Inflammatory macrophage treated with lipopolysaccharide for 1 hour (primary cell): ENCODE results near the gene PLA2G4A.

Experiments
- DNase-seq, 2 donors: peaks; one replicate each; pipeline ENCODE4 v3.0.0-alpha.2; 2020 to 2022

PLA2G4A gene

DNA sequence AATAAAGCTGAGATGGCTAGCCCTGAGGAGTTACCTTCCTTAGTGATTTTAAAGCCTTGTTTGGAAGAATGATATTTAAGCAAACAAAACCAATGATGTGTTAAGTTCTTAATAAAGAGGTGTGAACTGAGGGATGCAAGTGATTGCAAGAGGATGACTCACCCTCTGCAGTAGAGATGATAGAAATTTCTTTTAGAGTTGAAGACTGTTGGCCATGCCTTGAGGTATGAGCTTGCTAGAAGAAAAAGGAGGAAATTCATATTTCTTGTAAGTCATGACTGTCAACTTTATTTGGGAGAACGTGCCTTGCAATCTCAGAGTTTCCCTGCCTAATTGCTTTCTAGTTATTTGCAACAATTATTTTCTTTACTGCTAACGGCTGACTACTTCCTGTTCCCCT lies 94.7 kb downstream of the PLA2G4A start:
- DNase-seq = peak; percentile 53 to 63

DNA sequence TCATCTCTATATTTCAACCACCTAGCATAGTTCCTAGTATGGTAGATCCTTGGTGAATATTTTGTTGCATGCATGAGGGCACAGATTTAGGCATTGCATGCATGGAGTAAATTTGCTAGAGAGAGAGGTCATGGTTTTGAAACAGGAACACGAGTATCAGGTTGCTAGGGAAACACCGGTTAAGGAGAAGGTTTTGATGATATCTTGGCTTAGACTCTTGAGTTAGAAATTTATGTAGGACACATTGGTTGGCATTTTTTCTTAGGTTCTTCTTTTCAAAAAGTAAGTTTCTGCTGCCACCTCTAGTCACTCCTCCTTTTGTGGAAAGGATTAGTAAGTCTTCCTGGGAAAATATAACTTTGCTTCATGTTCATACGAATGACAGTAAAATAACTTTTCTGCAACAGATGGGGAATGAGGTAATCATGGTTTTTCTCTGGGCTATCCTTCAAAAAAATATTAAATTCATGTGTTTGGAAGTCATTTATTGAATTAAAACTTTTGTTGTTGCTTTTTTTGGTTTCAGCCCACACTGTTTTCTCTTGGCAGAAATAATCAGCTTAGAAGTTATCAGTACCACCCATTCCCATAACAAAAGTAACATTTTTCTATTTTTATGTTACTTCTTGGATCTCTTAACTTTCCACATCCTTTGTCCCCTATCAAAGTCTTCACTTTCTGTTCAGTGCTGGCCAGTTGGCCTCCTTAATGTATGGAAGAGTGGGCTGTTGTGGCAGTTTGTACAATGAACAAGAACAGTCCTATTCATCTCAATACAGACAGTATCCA lies 97.3 kb downstream of the PLA2G4A start:
- DNase-seq = peak; percentile 12 to 33

DNA sequence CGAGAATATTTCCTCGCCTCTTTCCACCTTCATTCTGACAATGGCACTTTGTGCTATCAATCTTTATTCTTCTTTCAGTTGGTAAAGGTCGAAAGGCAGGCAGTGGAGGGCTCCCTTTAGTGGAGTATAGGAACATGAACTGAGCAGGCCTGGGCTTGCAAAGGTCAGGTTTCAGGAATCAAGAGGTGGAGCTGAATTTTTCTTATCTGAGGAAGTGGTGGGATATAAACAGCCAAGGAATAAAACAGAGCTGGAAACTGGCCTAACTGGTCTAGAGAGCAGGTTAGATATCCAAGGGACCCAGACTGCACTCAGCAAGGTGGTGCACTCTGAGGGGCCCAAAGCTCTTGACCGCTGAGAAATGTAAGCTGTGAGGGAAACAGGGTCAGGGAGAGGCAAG lies 99.1 kb downstream of the PLA2G4A start:
- DNase-seq = no peak

DNA sequence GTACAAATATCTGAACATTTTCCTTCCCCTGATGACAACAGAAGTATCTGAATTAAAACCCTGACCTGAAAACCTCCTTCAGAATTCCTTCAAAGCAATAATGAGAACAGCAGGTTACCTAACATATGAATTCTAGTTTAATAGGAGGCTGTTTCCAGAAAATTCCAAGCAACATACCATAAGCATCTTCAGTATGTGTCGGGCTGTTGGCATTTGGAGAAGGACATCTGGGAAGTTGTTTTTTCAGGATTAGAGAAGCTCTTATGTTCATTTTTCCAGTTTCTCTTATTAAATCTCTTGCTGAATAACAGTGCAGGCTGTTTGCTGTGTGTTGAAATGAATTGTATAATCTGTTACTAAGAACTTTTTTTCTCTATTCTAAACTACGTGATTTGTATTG lies 101.5 kb downstream of the PLA2G4A start:
- DNase-seq = no peak

DNA sequence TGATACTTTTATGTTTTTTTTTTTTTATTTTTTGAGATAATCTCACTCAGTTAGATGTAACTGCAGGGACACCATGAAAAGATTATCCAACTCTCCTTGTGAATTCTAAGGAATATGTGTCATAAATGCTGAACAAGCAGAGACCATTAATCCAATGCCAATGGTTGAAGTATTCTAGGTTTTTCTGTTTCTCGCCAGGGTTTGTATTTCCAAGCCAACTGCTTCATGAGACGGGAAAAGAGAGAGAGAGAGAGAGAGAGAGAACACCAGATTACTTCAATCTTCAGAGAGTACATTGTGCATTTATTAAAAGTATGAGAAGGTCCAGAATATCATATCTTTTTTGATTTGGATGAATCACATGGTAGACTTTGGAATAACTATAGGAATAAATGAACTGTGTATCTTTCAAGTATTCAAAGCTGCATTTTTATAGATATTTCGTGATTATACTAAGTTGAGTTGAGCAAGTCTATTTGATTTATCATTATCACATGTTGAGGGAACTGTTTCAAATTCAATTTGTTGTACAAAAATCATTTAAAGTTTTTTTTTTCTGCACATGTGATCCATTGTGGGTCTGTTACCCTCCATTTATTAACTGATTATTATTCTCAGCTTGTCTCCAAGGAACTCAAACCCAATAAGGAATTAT lies 108.4 kb downstream of the PLA2G4A start:
- no peak for DNase-seq

DNA sequence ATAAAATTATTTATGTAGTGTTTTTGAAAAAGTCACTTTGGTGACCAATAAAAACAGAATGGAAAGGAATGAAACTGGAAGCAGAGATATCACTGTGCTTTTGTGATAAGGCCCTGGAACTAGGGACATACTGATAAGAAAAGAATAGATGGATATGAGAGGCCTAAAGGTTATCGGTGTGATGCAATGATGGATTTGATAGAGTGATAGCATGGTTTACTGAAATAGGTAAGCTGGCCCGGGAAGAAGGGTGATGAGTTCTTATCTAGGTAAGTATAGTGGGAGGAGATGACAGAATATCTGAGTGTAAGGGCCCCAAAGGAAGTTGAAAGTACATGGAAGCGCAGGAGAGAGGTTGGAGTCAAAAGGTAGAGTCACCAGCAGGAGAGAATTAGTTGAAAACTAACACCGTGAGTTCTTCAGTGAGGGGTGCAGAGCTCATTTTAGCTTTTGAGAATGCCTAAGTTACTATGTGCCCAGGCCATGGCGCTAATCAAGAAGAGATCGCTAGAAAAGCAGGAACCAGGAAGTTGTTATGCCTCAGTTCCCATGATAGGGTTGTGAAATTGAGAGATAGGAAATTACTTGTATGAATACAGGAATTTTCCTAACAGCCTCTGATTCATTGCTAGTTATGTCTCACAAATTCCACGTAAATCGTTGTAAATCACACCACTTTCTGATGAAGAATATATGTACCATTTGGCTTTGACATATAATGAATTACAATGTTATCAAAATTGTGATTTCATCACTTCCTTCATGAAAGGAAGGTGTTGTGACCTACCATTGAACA lies 115.3 kb downstream of the PLA2G4A start:
- no peak for DNase-seq

DNA sequence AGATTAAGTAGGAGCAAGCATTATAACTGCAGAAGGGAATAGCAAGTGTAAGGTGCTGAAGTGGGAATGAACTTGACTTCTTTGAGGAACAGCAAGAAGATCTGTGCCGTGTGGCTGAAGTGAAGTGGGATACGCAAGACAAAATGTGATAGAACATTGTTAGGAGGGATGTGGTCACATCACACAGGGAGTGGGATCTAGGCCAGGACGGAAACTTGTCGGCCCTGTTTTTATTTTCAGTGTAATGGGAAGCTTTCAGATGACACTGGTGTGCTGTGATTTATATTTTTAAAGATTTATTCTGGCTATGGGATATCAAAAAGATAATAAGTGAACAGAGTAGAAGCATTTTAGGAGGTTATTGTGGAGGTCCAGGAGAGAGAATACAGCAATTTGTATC lies 116.4 kb downstream of the PLA2G4A start:
- DNase-seq = no peak

DNA sequence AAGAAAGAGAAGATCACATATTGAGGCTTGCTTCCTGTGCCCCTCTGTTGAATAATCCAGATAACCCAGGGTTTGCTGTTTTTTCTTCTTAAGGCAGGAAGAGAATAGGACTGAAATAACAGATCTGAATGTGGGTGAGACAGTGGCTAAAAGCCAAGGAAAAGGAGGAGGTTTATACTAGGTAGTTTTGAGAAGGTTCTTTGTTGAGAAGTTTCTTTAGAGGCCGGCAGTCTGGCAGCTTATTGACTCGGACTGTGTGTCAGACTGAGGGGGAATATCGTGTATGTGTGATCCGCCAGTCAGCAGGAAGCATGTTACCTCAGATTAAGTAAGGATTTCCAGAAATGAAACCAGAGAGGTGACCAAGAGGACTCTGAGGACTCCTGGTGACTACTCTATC lies 119.8 kb downstream of the PLA2G4A start:
- DNase-seq = no peak

DNA sequence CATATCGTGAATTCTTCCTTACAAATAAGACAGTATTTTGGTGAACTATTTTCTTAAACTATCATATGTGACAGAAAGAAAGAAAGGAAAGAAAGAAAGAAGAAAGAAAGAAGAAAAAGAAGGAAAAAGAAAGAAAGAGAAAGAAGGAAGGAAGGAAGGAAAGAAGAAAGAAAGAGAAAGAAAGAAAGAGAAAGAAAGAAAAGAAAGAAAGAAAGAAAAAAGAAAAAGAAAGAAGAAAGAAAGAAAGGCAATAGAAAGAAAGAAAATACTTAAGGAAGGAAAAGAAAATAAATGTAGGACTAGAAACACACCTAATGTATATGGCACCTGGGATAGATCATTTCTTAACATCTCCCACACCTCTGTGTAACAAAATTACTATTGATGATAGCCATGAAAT lies 120.4 kb downstream of the PLA2G4A start:
- DNase-seq = no peak

DNA sequence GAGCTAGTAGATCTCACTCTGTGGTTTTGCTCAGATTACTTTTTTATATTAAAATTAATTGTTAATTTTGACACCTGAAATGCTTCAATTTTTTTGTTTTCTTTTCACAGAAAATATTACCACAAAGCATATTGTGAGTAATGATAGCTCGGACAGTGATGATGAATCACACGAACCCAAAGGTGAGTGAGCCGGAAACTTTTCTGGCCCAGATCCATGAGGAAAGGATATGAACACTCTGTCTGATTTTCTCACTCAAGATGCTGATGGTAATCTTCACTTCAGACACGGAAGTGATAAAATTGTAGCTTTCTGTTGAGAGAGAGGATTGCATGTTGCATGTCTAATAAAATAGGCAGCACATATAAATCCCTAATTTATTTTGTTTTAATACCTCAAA lies 121.8 kb downstream of the PLA2G4A start:
- DNase-seq = no peak

DNA sequence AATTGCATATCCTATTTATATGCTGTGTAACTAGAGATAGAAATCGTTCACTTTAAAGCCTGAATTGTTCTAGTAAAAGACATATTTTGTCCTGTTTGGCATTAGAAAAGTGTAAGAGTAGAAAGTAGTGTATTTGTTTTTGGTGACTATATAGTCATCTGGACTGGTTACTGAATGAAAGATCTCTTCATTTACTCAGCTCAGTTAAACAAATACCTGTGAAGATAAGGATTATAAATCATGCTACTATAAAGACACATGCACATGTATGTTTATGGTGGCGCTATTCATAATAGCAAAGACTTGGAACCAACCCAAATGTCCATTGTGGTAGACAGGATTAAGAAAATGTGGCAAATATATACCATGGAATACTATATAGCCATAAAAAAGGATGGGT lies 125.1 kb downstream of the PLA2G4A start:
- no peak for DNase-seq

DNA sequence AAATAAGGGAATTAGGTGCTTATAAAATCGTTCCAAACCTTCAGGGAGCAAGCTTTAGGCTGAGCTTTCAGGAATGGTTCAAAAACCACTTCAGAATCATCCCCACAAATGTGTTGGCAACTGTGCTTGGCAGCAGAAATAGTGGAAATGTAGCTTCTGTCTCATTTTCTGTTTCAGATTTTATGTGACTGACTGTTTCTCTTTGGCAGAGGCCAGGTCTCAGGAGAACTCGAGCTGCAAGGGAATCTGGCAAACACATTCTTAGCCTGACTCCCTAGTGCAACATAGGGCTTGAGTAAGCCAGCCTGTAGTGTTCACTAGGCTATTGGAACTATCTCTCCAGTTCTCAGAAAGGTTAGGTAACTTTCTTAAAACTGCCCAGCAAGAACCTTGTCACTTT lies 128.6 kb downstream of the PLA2G4A start:
- DNase-seq = no peak

DNA sequence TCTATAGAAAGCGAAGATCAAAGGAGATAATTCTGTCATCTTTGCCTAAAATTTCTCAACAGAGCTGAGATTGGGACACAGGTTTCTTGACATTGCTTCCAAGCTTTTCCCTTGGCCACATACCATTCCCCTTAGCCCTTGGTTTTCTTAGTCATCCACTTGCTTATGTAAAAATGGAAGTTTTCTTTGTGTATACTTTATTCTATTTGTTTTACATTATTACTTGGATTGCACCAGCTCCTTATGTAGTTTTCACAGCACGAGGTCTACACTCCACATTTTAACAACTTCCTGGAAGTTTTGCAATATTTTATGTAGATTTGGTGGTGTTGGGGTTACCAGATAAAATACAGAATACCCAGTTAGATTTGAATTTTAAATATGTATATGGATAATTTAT lies 129.8 kb downstream of the PLA2G4A start:
- peak; percentile 89 to 90 for DNase-seq

DNA sequence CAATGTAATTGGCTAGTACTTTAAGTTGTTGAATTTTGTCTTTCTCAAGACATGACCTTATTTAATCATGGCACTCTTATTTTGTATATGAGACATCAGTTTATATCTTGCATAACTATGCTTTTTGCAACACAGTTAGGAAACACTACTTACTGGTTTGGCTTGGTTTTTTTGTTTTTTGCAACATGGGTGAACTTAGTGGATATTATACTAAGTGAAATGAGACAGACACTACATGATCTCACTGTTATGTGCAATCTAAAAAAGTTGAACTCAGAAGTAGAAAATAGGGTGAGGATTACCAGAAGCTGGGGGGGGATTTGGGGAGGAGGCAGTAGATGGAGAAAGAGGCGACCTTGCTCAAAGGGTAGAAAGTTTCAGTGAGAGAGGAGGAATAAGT lies 132.1 kb downstream of the PLA2G4A start:
- peak; percentile 91 to 96 for DNase-seq

DNA sequence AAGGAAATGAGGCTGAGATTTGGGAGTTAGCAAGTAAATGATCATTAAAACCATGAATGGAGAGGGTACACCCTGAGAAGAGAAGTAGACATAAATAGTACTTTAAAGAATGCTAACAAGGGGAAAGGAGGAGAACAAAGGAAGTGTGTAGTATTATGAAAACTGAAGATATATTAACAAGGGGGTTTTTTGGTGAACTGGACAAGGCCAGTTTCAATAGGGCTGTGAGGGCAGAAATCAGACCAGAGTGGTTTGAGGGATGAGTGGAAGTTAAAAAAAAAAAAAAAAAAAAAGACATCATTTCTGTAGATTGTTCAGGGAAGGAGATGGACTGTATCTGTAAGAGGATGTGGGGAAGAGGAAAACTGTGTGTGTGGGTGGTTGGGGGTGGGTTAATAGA lies 137.1 kb downstream of the PLA2G4A start:
- no peak for DNase-seq

DNA sequence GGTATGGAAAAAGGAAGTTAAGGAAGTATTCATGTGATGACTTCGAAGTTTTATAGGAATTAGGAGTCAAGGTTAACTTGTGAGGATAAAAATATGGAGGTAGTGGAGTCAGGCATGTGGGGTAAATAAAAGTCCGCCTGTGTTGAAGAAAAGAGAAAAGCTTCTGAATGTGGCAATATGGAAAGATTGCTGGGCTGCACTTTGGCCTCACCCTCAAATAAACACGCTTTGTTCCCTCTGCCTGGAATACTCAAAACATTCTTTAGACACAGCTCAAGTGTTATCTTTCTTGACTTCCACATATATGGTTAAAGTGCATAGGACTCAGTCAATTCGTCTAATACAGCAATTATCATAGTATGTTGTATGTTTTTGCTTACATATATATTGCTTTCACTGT lies 137.7 kb downstream of the PLA2G4A start:
- no peak for DNase-seq

DNA sequence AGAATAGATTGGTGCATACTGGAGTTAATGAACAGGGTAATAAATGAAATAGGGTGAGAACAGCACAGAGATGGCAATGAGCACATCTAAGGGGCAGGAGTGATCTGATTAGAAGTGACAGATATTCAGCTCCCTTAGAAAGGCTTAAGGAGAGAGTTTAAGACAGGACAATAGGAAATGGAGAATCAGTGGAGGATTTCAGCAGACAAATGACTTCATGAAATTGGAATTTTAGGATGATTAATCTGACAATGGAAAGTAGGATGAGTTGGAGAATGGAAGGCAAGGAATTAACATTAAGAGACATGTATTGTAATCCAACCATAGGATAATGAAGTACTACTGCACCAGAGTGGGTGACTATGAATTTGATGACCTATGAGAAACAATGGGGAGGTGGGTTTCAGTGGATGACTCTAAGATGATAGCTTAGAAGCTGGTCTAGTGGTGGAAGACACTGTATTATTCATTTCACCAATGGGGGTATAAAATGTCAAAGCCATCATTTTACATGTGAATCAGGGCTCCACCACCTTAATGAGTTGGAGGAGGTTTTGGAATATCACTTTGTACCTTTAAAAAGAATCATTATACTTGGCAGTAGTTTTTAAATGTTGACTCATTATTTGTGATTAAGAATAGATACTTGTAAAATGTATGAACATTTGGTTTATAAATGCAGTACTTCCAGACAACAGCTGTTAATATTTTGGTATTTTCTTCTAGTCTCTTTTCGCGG lies 139.1 kb downstream of the PLA2G4A start:
- no peak for DNase-seq

DNA sequence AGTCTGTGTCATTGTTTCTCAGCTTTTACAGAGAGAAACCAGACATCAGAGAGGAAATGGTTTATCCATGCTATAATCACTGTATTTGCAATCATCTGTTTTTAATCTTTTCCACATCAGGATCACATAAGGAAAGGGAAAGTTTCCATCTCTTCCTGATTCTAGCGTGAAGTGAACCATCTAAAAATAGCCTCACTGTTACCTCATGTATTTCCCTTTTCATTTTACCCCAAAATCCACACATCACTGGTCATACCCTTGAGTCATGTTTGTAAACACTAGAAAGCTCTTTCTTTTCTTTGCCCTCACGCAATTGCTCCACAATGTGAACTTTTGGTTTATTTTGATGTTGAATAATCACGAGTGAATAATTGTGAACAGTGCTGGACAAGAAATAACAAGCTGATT lies 146.0 kb downstream of the PLA2G4A start:
- DNase-seq = peak; percentile 91 to 93

DNA sequence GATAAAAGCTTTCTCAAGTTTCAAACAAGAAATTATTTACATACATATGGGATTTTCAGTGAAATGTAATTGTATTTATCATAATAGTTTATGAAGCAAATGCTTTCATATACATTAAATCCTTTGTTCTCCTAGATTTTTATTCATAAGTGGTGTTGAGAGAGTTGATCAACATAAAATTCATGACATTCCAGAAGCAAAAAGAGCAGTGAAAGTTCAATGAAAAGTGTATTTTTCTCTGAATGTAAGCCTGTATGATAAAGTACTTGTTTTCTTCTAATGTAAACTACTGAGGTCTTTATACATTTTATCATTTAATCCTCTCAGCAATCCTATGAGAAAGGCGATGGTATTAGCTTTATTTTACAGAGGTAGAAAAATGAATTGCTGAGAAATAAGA lies 146.5 kb downstream of the PLA2G4A start:
- no peak for DNase-seq

DNA sequence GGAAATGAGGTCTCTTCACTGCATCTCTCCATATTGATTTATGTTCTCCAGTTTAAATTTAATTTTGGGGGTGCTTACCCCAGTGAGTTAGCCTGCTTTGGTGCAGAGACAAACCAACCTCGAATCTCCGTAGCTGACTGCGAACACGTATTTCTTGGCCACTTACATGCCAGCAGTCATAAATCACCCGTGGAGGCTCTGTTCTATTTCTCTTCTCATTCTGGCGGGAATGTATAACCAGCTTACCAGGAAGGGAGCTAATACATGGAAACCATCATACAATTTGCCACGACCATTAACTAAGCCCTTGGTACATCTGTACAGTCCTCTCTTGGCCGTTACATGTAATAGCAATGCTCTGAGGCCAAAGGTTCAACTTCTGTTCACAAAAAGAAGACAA lies 148.0 kb downstream of the PLA2G4A start:
- no peak for DNase-seq

DNA sequence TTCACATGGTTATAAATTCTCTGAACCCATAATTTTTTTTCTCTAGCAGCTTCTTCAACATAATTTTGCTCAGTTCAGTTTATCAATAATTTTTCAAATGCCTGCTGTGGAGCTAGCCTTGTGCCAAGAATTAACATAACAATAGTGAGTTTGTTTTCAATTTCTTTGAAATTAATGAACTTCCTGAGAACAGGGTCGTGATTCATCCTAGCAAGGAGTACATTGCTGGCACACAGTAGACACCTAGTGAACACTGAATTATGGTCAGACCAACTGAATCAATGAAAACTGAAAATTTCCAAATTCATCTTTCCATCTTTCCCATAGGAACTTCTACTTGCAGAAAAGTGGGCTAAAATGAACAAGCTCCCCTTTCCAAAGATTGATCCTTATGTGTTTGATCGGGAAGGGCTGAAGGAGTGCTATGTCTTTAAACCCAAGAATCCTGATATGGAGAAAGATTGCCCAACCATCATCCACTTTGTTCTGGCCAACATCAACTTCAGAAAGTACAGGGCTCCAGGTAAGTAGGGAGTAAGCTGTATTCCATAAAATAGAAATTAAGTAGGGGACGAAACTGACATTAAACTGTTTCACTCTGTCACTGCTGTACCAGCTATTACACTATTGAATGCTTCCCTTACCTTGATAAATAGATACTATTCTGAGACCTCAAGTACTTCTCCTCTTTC lies 148.7 kb downstream of the PLA2G4A start:
- DNase-seq = no peak
